Measurements from ENCODE around the gene UNC5A.

- TF ChIP-seq CTCF (IDR thresholded peaks at IDR 0.05; ENCODE audit: borderline replicate concordance, extremely low read depth, low read length, poor library complexity, severe bottlenecking) (no peak), EZH2 (IDR thresholded peaks at IDR 0.05; ENCODE audit: borderline replicate concordance, low read depth, low read length, severe bottlenecking) (no peak)
These were observed 9.1 kb downstream of the UNC5A start for GRCh38 chr5:176819476-176819875.
